Gastrocnemius medialis (tissue), 4 donors: ENCODE data around the gene PDCD7.

Experiments
- POLR2A ChIP-seq, 2 donors: fragments of 450-650 bp; IDR thresholded peaks; one replicate each; pipeline ENCODE4 v1.6.1; 2017; ENCODE audit warnings: antibody characterized with exemption in 2 of 2, mild to moderate bottlenecking in 2 of 2, moderate library complexity in 2 of 2
- TF ChIP-seq, protein P1 (sequence below), 5 experiments: fragments of 450-650 bp in 3 of 5; fragments of 200-600 bp in 2 of 5; sonication (generic) in 2 of 5; IDR thresholded peaks in 4 of 5; conservative IDR thresholded peaks in 1 of 5; 1 replicate in 4 of 5; 2 replicates in 1 of 5; pipeline ENCODE4 v1.5.1; 2016 to 2019; ENCODE audit warnings: antibody characterized with exemption in 5 of 5, mild to moderate bottlenecking in 3 of 5, moderate library complexity in 3 of 5

DNA sequence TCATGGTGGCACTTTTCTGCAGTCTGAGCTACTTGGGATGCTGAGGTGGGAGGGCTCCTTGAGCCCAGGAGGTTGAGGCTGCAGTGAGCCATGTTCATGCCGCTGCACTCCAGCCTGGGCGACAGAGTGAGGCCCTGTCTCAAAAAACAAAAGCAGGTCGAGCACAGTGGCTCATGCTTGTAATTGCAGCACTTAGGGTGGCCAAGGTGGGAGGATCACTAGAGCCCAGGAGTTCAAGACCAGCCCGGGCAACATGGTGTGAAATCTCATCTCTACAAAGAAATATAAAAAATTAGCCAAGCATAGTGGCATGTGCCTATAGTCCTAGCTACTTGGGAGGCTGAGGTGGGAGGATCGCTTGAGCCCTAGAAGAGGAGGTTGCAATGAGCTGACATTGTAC, 28.6 kb downstream of the PDCD7 start:
- TF ChIP-seq, protein P1, sequence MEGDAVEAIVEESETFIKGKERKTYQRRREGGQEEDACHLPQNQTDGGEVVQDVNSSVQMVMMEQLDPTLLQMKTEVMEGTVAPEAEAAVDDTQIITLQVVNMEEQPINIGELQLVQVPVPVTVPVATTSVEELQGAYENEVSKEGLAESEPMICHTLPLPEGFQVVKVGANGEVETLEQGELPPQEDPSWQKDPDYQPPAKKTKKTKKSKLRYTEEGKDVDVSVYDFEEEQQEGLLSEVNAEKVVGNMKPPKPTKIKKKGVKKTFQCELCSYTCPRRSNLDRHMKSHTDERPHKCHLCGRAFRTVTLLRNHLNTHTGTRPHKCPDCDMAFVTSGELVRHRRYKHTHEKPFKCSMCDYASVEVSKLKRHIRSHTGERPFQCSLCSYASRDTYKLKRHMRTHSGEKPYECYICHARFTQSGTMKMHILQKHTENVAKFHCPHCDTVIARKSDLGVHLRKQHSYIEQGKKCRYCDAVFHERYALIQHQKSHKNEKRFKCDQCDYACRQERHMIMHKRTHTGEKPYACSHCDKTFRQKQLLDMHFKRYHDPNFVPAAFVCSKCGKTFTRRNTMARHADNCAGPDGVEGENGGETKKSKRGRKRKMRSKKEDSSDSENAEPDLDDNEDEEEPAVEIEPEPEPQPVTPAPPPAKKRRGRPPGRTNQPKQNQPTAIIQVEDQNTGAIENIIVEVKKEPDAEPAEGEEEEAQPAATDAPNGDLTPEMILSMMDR (IDR thresholded peaks at IDR 0.05 in 4 of 5, conservative IDR thresholded peaks at IDR 0.05 in 1 of 5) = no peak
- TF ChIP-seq POLR2A (IDR thresholded peaks at IDR 0.05) = no peak
